A673 (cell line): ENCODE measurements around the gene CHAD.

Source experiments
- EZH2 ChIP-seq: fragments of 200-600 bp; sonication (generic); IDR thresholded peaks from 2 replicates; pipeline ENCODE4 v1.6.1; 2017; ENCODE audit warnings: borderline replicate concordance, low read depth, mild to moderate bottlenecking, mixed read lengths, antibody characterized with exemption, low read length; ENCODE audit not compliant: poor library complexity, severe bottlenecking
- TF ChIP-seq, protein P1 (sequence below): fragments of 300-800, 200-600 bp; sonication (generic); conservative IDR thresholded peaks from 2 replicates; pipeline ENCODE4 v1.5.1; 2017; ENCODE audit warnings: low read depth, mild to moderate bottlenecking, antibody characterized with exemption, low read length, moderate library complexity, mixed read lengths

DNA sequence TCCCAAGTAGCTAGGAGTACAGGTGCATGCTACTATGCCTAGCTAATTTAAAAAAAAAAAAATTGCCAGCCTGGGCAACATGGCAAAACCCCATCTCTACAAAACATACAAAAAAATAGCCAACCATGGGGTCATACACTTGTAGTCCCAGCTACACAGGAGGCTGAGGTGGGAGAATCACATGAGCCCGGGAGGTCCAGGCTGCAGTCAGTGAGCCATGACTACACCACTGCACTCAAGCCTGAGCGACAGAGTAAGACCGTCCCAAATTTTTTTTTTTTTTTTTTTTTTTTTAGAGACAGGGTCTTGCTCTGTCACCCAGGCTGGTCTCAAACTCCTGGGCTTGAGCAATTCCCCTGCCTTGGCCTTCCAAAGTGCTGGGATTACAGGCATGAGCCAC is 14.8 kb downstream of the CHAD start:
- TF ChIP-seq, protein P1, sequence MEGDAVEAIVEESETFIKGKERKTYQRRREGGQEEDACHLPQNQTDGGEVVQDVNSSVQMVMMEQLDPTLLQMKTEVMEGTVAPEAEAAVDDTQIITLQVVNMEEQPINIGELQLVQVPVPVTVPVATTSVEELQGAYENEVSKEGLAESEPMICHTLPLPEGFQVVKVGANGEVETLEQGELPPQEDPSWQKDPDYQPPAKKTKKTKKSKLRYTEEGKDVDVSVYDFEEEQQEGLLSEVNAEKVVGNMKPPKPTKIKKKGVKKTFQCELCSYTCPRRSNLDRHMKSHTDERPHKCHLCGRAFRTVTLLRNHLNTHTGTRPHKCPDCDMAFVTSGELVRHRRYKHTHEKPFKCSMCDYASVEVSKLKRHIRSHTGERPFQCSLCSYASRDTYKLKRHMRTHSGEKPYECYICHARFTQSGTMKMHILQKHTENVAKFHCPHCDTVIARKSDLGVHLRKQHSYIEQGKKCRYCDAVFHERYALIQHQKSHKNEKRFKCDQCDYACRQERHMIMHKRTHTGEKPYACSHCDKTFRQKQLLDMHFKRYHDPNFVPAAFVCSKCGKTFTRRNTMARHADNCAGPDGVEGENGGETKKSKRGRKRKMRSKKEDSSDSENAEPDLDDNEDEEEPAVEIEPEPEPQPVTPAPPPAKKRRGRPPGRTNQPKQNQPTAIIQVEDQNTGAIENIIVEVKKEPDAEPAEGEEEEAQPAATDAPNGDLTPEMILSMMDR = no peak
- TF ChIP-seq EZH2 = no peak
